Activated T-cell treated with anti-CD3 and anti-CD28 coated beads, Interleukin-2, amount 50 U/mL, for 24 hours (primary cell): ENCODE results near the gene ZFP92.

ENCODE experiments used
- DNase-seq: peaks from one replicate; pipeline ENCODE4 v3.0.0-alpha.2; 2020
- H3K27ac Mint-ChIP-seq: 2 replicates; pipeline ENCODE4 v1.8.0; 2020; ENCODE audit warnings: mild to moderate bottlenecking, mixed read lengths
- H3K27me3 Mint-ChIP-seq: 2 replicates; pipeline ENCODE4 v1.8.0; 2020; ENCODE audit warnings: mixed read lengths
- H3K36me3 Mint-ChIP-seq: 2 replicates; pipeline ENCODE4 v1.8.0; 2020; ENCODE audit warnings: low read depth, mixed read lengths
- H3K4me1 Mint-ChIP-seq: 2 replicates; pipeline ENCODE4 v1.8.0; 2020; ENCODE audit warnings: low read depth, mixed read lengths
- H3K4me3 Mint-ChIP-seq: 2 replicates; pipeline ENCODE4 v1.8.0; 2020; ENCODE audit warnings: mild to moderate bottlenecking, moderate library complexity, mixed read lengths
- H3K9me3 Mint-ChIP-seq: 2 replicates; pipeline ENCODE4 v1.8.0; 2020; ENCODE audit warnings: mixed read lengths

ZFP92 gene

GRCh38 chrX:153446950-153447580 is 35.8 kb downstream of the ZFP92 start:
- no peak for DNase-seq
- H3K27me3 Mint-ChIP-seq = no peaks in the 10 kb centered on the region
- H3K27ac Mint-ChIP-seq = no peak overlapping the region
- peaks cover 38% of the 10 kb centered on the region for H3K36me3 Mint-ChIP-seq
- no peaks in the 10 kb centered on the region for H3K9me3 Mint-ChIP-seq
- H3K4me3 Mint-ChIP-seq = no peak overlapping the region
- H3K4me1 Mint-ChIP-seq = no peaks in the 10 kb centered on the region

GRCh38 chrX:153447581-153447960 is 36.3 kb downstream of the ZFP92 start:
- Mint-ChIP-seq H3K4me3 (no peak overlapping the region), H3K36me3 (peaks cover 40% of the 10 kb centered on the region), H3K9me3 (no peaks in the 10 kb centered on the region), H3K27me3 (no peaks in the 10 kb centered on the region), H3K4me1 (no peaks in the 10 kb centered on the region), H3K27ac (no peak overlapping the region)
- no peak for DNase-seq

- Mint-ChIP-seq H3K27ac (no peak overlapping the region), H3K27me3 (peaks cover 3% of the 10 kb centered on the region), H3K36me3 (peaks cover 49% of the 10 kb centered on the region), H3K4me3 (no peak overlapping the region), H3K4me1 (no peaks in the 10 kb centered on the region), H3K9me3 (no peaks in the 10 kb centered on the region)
- DNase-seq = no peak
Observed at GRCh38 chrX:153448556-153449367, 37.5 kb downstream of the ZFP92 start.

- DNase-seq = no peak
- H3K27me3 Mint-ChIP-seq = peaks cover 3% of the 10 kb centered on the region
- no peak overlapping the region for H3K4me3 Mint-ChIP-seq
- no peaks in the 10 kb centered on the region for H3K9me3 Mint-ChIP-seq
- no peak overlapping the region for H3K27ac Mint-ChIP-seq
- H3K36me3 Mint-ChIP-seq = peaks cover 51% of the 10 kb centered on the region
- H3K4me1 Mint-ChIP-seq = no peaks in the 10 kb centered on the region
Observed at GRCh38 chrX:153449368-153450113, 38.3 kb downstream of the ZFP92 start.

GRCh38 chrX:153450114-153450948 is 39.1 kb downstream of the ZFP92 start:
- no peak overlapping the region for H3K27ac Mint-ChIP-seq
- H3K4me3 Mint-ChIP-seq = no peak overlapping the region
- DNase-seq = no peak
- no peaks in the 10 kb centered on the region for H3K9me3 Mint-ChIP-seq
- peaks cover 3% of the 10 kb centered on the region for H3K27me3 Mint-ChIP-seq
- peaks cover 55% of the 10 kb centered on the region for H3K36me3 Mint-ChIP-seq
- no peaks in the 10 kb centered on the region for H3K4me1 Mint-ChIP-seq

GRCh38 chrX:153450949-153451277 is 39.6 kb downstream of the ZFP92 start:
- H3K27me3 Mint-ChIP-seq = peaks cover 3% of the 10 kb centered on the region
- H3K4me3 Mint-ChIP-seq = no peak overlapping the region
- H3K4me1 Mint-ChIP-seq = no peaks in the 10 kb centered on the region
- DNase-seq = no peak
- H3K36me3 Mint-ChIP-seq = peaks cover 59% of the 10 kb centered on the region
- no peaks in the 10 kb centered on the region for H3K9me3 Mint-ChIP-seq
- no peak overlapping the region for H3K27ac Mint-ChIP-seq

- Mint-ChIP-seq H3K27ac (no peak overlapping the region), H3K27me3 (peaks cover 9% of the 10 kb centered on the region), H3K4me3 (no peak overlapping the region), H3K36me3 (peaks cover 69% of the 10 kb centered on the region), H3K9me3 (no peaks in the 10 kb centered on the region), H3K4me1 (no peaks in the 10 kb centered on the region)
- DNase-seq = no peak
Observed at GRCh38 chrX:153454901-153455550, 43.8 kb downstream of the ZFP92 start.

GRCh38 chrX:153455571-153455970 is 44.3 kb downstream of the ZFP92 start:
- Mint-ChIP-seq H3K27ac (no peak overlapping the region), H3K9me3 (no peaks in the 10 kb centered on the region), H3K4me1 (no peaks in the 10 kb centered on the region), H3K27me3 (peaks cover 11% of the 10 kb centered on the region), H3K36me3 (peaks cover 70% of the 10 kb centered on the region), H3K4me3 (no peak overlapping the region)
- no peak for DNase-seq

GRCh38 chrX:153456161-153456560 is 44.9 kb downstream of the ZFP92 start:
- H3K4me3 Mint-ChIP-seq = no peak overlapping the region
- H3K4me1 Mint-ChIP-seq = no peaks in the 10 kb centered on the region
- H3K36me3 Mint-ChIP-seq = peaks cover 70% of the 10 kb centered on the region
- no peaks in the 10 kb centered on the region for H3K9me3 Mint-ChIP-seq
- no peak overlapping the region for H3K27ac Mint-ChIP-seq
- no peak for DNase-seq
- peaks cover 11% of the 10 kb centered on the region for H3K27me3 Mint-ChIP-seq

GRCh38 chrX:153456704-153457103 is 45.4 kb downstream of the ZFP92 start:
- Mint-ChIP-seq H3K27me3 (peaks cover 14% of the 10 kb centered on the region), H3K4me3 (no peak overlapping the region), H3K9me3 (no peaks in the 10 kb centered on the region), H3K27ac (no peak overlapping the region), H3K36me3 (peaks cover 70% of the 10 kb centered on the region), H3K4me1 (no peaks in the 10 kb centered on the region)
- DNase-seq = no peak

GRCh38 chrX:153457136-153457825 is 46.0 kb downstream of the ZFP92 start:
- no peak overlapping the region for H3K4me3 Mint-ChIP-seq
- H3K27me3 Mint-ChIP-seq = peaks cover 15% of the 10 kb centered on the region
- peaks cover 72% of the 10 kb centered on the region for H3K36me3 Mint-ChIP-seq
- no peaks in the 10 kb centered on the region for H3K4me1 Mint-ChIP-seq
- no peak overlapping the region for H3K27ac Mint-ChIP-seq
- H3K9me3 Mint-ChIP-seq = no peaks in the 10 kb centered on the region
- no peak for DNase-seq

- no peaks in the 10 kb centered on the region for H3K9me3 Mint-ChIP-seq
- H3K27ac Mint-ChIP-seq = no peak overlapping the region
- no peak for DNase-seq
- H3K27me3 Mint-ChIP-seq = peaks cover 15% of the 10 kb centered on the region
- no peak overlapping the region for H3K4me3 Mint-ChIP-seq
- H3K4me1 Mint-ChIP-seq = no peaks in the 10 kb centered on the region
- H3K36me3 Mint-ChIP-seq = peaks cover 71% of the 10 kb centered on the region
Observed at GRCh38 chrX:153457827-153458466, 46.7 kb downstream of the ZFP92 start.

GRCh38 chrX:153458476-153458875 is 47.2 kb downstream of the ZFP92 start:
- DNase-seq = no peak
- Mint-ChIP-seq H3K4me3 (no peak overlapping the region), H3K27me3 (peaks cover 12% of the 10 kb centered on the region), H3K36me3 (peaks cover 71% of the 10 kb centered on the region), H3K27ac (no peak overlapping the region), H3K9me3 (no peaks in the 10 kb centered on the region), H3K4me1 (no peaks in the 10 kb centered on the region)
